GM12873 (cell line): Measurements from ENCODE around the gene SLC6A17.

Experiments used
- TF ChIP-seq, protein P1 (sequence below): IDR thresholded peaks from 2 replicates; pipeline ENCODE4 v1.5.1; 2012; ENCODE audit warnings: low read depth, mild to moderate bottlenecking, moderate library complexity, low read length, control low read depth; ENCODE audit not compliant: insufficient read depth; ENCODE audit errors: missing control alignments

Gene SLC6A17

DNA sequence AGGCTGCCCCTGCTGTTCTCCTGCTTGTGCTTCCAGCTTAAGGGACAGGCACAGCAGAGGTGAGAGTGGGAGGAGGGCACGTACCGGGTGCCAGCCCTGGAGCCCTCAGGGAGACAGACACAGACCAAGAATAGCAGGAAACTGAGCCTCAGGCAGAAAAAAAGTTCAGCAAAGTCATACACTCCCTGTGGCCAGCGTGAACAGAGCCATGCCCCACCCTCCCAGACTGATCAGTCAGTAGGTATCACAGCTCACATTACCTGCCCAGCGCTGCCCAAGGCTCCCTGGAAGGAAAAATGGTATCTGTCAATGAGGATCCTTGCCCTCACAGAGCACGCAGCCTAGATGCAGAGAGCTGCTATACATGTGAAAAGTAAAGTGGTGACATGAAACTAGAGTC, 36.7 kb upstream of the SLC6A17 start:
- TF ChIP-seq, protein P1, sequence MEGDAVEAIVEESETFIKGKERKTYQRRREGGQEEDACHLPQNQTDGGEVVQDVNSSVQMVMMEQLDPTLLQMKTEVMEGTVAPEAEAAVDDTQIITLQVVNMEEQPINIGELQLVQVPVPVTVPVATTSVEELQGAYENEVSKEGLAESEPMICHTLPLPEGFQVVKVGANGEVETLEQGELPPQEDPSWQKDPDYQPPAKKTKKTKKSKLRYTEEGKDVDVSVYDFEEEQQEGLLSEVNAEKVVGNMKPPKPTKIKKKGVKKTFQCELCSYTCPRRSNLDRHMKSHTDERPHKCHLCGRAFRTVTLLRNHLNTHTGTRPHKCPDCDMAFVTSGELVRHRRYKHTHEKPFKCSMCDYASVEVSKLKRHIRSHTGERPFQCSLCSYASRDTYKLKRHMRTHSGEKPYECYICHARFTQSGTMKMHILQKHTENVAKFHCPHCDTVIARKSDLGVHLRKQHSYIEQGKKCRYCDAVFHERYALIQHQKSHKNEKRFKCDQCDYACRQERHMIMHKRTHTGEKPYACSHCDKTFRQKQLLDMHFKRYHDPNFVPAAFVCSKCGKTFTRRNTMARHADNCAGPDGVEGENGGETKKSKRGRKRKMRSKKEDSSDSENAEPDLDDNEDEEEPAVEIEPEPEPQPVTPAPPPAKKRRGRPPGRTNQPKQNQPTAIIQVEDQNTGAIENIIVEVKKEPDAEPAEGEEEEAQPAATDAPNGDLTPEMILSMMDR, result no peak

DNA sequence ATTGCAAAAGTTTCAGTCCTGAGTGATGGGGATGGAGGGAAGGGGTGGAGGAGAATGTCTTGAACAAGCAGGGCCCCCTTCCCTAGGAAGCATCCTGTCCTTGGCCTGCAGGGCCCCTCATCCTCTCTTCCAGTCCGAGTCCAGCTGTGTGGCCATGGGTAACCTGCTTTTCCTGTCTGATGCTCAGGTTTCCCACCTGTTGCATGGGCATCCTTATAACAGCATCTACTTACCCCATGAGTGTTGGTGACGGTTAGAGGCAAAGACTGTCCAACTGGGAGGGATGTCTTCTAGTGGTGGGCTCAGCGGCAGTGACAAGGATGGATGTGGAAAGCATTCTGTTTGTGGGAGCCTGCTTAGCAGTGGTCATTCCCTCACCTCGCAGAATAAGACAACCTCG, 36.1 kb upstream of the SLC6A17 start:
- TF ChIP-seq, protein P1, result no peak

DNA sequence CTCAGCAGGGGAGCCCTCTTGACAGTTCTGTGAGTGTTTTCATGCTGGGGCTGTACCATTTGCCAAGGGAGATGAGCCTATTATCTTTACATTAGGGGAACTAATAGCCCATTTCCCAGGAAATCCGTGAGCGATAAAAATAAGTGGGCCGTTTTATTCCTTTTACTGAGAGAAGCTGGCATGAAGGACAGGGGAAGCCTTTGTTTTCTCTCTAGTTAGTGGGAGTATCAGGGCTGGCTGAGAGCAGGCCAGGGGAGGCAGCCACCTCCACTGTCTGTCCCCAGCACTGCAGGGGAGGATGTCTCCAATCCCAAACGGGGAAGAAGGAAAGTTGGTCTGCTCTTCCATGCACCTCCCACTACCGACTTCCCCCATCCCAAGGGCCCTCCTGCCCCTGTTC, 35.5 kb upstream of the SLC6A17 start:
- TF ChIP-seq, protein P1, result no peak

DNA sequence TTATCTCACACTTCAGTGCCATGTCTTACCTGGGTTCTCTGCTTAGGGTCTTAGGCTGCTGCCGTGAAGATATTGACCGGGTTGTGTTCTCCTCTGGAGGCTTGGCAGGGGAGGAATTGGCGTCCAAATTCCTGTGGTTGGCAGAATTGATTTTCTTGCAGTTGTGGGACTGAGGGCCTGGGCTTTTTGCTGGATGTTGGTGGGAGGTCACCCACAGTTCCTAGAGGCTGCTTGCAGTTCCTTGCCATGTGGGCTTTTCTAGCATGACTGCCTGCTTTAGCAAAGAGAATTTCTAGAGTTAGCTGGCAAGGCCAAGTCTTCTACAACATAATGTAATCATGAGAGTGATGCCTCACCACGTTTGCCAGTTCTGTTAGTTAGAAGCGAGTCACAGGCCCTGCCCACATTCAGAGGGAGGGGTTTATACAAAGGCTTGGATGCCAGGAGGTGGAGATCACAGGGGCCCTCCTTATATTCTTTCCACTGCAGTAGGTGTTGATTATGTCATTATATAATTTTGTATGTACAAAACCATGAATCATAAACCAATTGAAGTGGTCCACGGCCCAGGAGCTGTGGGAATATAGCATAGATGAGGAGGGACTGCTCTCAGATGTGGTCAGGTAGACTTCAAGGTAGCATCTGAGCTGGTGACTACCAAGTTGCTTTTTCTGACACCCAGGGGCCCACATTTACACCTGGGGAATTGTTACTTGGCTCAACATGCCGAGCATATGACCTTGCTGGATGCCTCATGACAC, 31.5 kb upstream of the SLC6A17 start:
- TF ChIP-seq, protein P1, result no peak

DNA sequence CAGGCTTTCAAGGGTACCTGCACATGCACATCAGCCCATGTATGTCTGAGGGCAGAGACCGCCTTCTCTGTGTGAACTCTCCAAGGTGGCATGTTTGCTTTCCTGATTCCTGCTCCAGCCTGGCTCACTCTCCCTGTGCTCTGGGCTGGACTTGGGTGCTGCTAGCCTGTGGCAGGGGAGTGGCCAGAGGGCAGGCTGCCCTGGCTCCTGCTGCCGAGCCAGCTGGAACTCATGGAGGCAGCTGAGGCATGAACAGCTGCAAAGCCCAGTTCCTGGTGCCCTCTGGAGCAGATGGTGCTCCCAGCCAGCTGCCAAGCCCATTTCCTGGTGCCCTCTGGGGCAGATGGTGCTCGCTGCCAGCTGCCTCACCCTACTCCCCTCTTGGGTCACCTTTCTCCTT, 30.5 kb upstream of the SLC6A17 start:
- TF ChIP-seq, protein P1, result no peak

DNA sequence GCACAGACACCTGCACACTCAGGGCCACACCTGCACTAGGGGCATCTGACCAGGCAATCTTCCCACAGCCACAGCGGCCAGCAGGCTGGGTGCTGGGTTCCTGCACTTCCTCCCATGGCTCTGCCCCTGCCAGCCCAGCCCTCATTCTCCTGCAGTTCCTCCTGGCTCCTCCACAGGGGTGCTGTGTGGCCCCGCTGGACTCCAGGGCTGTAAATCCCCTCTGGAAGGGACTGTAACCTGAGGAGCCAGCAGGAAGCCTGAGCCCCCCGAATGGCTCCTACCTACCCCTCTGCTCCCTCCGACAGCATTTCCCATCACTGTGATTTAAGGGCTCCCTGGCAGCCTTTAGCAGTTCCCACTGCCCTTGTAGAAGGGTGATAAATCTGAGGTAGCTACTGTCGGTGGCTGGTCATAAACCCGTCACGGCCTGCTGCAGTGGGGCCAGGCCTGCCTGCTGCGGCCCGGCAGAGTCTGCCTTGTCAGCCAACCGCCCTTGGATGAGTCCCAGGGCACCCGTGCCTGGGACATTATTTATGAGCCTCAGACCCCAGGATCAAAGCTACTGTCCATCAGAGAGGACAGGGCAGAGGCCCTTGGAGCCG, 29.2 kb upstream of the SLC6A17 start:
- TF ChIP-seq, protein P1, result no peak

DNA sequence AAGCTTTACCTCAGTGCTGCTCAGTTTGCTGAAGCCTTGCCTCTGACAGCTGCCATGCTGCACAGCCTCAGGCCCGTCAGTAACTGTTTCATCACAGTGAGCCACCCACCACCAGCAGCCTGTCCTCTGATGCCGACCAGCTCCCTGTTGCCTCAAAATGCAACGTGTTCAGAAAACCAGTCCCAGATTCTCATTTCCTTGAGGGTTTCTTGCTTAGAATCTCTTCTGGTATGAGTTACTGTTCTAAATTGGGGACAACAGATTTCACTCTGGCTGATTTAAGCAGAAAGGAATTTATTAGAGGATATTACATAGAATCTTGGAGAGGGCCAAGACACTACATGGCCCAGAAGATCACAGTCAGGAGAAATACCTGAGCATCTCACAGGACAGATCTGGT, 27.1 kb upstream of the SLC6A17 start:
- TF ChIP-seq, protein P1, result no peak
